ENCODE measurements around the gene CDH15.

CDH15 gene, protein sequence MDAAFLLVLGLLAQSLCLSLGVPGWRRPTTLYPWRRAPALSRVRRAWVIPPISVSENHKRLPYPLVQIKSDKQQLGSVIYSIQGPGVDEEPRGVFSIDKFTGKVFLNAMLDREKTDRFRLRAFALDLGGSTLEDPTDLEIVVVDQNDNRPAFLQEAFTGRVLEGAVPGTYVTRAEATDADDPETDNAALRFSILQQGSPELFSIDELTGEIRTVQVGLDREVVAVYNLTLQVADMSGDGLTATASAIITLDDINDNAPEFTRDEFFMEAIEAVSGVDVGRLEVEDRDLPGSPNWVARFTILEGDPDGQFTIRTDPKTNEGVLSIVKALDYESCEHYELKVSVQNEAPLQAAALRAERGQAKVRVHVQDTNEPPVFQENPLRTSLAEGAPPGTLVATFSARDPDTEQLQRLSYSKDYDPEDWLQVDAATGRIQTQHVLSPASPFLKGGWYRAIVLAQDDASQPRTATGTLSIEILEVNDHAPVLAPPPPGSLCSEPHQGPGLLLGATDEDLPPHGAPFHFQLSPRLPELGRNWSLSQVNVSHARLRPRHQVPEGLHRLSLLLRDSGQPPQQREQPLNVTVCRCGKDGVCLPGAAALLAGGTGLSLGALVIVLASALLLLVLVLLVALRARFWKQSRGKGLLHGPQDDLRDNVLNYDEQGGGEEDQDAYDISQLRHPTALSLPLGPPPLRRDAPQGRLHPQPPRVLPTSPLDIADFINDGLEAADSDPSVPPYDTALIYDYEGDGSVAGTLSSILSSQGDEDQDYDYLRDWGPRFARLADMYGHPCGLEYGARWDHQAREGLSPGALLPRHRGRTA

DNA sequence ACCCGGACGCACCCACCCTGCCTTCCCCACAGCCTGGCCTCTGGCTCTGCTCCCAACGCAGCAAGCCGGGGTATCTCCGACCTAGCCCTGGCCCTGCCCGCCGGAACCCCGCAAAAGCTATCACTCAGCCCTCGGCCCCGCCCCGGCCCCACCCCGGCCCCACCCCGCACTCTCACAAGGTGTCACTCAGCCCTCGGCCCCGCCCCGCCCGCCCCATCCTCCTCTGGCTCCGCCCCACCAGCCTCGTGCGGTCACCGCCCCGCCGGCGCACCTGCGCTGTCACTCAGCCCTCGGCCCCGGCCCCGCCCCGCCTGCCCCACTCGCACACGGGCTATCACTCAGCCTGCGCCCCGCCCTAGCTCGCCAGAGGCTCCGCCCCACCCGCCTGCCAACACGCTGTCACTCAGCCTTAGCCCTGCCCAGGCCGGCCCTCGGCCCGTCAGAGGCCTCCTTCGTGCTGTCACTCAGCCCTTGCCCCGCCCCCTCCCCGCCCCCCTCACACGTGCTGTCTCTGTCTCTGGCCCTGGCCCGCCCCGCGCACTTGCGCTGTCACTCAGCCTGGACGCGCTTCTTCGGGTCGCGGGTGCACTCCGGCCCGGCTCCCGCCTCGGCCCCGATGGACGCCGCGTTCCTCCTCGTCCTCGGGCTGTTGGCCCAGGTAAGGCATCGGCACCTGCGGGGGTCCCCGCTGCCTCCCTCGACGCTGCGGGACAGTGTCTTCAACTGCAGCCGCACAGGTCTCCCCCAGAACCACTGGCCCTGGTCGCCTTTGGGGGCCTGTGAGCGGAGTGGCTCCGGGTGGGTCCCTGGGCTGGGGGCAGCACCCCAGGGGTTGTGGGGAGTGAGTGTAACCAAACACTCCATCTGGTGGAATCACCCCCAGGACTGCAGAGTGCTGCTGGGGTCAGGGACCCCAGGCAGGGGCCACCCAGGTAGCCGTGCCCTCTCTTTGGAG, at the start of gene CDH15:
Gene CDH15 (plus strand): TSS at position 533 of the 955 bp plus-strand sequence. CDS start 84 bp downstream, at position 617.
- DNase-seq: peak; percentile 73

DNA sequence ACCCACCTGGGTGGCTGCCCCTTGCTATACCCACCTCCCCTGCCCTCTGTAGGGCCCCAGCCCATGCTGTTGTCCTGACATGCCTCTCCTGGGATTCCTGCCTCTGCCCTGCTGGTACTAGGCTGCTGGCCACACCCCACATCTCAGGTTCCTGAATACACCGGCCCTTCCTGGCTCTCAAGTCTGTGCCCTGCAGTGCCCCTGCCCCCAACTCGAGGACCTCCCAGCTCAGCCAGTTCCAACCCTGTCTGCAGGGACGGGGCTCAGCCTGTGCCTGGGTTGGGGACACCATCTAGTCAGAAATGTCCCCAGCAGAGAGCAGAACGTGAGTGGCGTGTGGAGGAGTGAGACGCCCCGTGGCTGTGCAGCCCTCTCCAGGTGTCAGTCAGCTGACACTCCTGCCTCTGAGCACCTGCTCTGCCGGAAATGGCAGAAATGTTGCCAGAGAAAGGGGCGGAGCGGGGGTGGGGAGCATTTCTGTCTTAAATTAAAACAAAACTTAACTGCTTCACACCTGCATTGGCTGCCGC, 49.2 kb upstream of the CDH15 start:
- peak; percentile 92 for DNase-seq

- DNase-seq: no peak
Observed at GRCh38 chr16:89123001-89123830, 48.3 kb upstream of the CDH15 start.

GRCh38 chr16:89123831-89124100, 47.8 kb upstream of the CDH15 start:
- no peak for DNase-seq

GRCh38 chr16:89129378-89129777, 42.2 kb upstream of the CDH15 start:
- no peak for DNase-seq

DNA sequence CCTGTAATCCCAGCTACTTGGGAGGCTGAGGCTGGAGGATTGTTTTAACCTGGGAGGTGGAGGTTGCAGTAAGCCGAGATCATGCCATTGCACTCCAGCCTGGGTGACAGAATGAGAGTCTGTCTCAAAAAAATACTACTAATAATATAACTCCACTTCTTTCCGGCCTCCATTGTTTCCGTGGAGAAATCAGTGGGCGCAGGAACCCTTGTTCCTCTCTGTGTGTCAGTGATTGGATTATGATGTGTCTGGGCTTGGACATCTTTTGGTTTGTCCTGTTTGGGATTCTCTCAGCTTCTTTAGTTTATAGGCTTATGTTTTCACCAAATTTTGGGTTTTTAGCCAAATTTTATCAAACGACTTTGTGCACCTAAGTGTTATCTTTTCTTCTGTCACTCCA, 41.1 kb upstream of the CDH15 start:
- no peak for DNase-seq

DNA sequence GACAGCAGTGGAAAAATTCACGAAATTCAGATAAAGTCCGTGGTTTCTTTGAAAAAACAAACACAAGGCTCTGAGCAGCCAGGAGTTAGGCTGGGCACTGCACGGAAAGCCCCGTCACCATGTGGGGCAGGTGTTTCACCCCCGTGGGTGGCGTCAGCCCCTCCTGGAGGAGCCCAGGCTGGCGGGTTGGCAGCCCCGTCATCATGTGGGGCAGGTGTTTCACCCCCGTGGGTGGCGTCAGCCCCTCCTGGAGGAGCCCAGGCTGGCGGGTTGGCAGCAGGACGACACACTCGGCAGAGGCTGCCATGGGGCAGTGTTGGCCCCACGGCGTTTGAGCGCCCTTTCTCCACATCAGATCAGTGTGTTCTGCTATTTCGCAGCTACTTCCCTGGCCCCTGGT, 39.8 kb upstream of the CDH15 start:
- no peak for DNase-seq

GRCh38 chr16:89132194-89133005, 39.1 kb upstream of the CDH15 start:
- no peak for DNase-seq

DNA sequence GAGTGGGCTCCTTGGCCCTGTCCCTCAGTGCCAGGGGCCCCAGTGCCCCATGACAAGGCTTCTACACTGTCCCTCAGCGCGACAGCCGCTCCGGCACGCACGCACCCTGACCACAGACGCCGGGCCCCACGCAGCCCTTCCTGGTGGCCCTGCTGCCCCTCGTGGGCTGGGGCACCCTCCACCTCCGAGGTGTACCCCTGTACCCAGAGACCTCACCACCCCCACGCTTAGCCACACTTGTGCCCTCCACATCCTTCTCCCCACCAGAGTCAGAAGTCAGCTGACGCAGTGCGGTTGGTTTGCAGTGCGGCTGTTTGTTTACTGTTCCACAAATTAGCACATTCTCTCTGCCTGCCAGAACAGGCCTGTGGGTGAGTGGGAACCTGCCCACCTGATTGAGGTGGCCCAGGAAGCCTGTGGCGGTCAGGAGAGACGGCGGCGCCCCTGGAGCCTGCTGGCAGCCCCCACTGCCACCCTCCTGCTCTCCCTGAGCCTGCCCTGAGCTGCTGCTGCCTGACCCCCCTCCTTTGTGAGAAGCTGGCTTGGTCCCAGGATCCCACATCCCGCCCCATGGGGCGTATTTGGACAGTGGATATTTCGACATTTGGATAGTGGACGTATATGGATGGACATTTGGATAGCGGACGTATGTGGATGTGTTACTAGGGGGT, 38.0 kb upstream of the CDH15 start:
- DNase-seq: no peak

DNA sequence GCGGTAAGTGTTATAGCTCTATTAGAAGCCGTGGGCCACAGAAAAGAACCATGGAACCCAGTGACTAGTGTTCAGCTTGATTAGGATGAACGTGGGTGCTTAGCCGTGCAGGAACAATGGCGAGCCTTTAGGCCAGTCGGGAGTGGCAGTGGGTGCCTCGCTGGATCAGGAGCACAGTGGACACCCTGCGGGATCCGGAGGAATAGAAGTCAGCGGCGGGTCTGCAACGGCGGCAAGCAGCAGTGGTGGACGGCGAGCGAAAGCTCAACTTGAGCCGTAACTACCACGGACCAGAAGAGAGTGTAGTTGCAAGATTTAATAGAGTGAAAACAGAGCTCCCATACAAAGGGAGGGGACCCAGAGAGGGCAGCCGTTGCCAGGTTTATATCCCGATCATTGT, 37.3 kb upstream of the CDH15 start:
- no peak for DNase-seq

DNA sequence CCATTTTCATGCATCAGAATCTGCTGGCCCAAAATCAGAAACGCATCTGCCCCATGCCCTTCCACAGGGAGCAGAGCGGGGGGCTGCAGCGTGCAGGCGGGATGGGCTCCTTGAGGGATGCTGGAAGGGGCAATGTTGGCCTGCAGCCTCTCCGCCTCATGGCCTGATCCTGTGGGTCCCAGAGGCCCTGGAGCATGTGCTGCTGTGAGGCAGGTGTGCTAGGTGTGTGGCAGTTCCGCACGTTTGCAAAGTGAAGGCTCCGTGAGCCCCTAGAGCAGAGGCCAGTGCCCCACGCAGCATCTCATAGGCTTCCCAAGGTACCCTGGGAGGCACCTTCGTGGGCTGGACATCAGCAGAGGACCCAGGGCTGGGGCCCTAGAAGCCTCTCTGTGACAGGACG, 36.4 kb upstream of the CDH15 start:
- DNase-seq: no peak

- no peak for DNase-seq
Observed at GRCh38 chr16:89135971-89136765, 35.4 kb upstream of the CDH15 start.

- no peak for DNase-seq
Observed at GRCh38 chr16:89136931-89137330, 34.6 kb upstream of the CDH15 start.

DNA sequence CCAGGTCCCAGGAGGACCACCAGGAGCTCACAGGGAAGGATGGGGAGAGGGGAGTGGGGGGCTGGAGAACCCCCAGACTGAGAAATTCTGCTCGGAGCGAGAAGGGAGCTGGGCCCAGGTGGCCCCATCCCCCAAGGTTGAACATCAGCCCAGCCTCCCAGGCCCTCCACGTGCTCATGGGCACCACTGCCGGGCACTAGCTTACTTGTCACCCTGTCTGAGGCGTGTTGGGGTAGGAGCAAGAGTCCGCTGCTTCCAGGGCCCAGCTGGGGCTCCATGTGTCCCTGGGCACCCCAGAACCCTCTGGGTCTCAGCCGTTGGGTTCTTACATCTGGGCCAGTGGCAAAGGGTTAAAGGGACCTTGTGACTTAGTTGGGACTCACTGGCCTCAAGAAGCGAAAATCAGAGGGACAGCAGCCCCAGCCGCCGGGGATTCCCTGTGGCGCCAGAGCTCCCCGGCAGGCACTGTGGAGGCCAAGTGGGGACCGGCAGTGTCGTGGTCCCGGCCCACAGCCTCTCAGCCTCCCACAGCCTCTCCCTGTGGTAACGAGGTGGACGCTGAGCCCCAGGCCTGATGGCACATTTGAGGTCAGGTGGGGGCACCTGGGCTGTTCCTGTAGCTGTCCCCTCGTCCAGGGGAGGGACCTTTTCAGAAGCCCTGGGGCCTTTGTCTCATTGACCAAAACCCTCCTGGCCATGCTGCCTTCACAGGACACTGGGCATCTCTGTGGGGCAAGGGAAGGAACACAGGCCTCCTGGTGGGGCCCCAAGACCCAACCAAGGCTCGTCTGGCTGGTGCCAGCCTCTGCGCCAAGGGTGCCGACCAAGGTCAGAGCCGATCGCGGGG, 33.7 kb upstream of the CDH15 start:
- no peak for DNase-seq

- DNase-seq: no peak
Observed at GRCh38 chr16:89138513-89138795, 33.1 kb upstream of the CDH15 start.

DNA sequence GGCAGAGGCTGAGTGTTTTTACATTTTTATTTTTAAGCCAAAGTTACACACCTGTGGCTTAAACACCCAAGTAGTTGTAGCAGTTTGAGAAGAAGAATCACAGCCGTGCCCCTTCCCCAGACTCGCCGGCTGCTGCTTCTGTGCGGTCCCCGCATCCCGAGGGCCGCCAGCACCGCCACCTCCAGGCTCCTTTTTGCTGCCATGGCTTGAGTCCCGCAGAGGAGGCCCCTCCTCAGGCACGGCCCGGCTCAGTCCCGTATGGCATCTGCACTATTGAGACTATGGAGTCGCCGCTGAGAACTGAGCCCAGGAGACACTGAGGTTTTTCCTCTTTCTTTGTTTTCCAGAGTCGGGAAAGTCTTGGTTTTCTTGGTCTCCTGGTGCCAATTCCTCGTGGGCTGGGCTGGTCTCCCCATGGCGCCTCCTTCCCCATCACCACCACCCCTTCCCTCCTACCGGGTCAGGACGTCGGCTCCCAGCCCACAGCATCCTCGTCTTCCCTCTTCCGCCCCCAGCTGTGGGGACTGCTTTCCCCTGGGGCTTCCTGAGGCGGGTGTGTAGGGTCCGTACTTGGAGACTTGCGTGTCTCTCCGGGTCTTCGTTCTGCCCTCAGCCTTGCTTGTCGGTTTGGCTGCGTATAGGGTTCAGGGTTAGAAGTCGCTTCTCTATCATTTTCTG, 32.6 kb upstream of the CDH15 start:
- no peak for DNase-seq

GRCh38 chr16:89139907-89140361, 31.6 kb upstream of the CDH15 start:
- no peak for DNase-seq

DNA sequence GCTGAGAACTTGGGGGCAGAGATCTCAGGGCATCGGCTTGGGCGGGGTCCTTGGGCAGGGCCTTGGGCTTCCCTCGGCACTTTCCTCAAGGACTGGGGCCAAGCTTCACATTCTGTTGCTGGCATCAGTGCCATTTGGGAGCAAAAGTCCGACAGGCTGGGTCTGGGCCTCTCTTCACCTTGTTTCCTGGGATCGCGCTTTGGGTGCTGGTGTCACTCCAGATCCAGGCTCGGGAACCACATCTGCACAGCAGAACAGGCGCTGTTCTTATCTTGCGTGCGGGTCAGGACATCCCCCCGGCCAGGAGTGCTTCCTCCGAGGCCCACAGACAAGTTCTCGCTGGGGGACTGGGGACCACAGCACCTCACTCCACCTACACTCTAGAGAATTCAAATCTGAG, 31.1 kb upstream of the CDH15 start:
- no peak for DNase-seq

Measured in NCI-H510A treated with DMSO at 0.1 percent for 48 hours (cell line).